ENCODE results near the gene PYGO1.
"Not testable (repeated sequence)": the region's sequence is repeated elsewhere in the genome, so short reads cannot be mapped to it uniquely, and the experiment has no call there.

PYGO1 gene

DNA sequence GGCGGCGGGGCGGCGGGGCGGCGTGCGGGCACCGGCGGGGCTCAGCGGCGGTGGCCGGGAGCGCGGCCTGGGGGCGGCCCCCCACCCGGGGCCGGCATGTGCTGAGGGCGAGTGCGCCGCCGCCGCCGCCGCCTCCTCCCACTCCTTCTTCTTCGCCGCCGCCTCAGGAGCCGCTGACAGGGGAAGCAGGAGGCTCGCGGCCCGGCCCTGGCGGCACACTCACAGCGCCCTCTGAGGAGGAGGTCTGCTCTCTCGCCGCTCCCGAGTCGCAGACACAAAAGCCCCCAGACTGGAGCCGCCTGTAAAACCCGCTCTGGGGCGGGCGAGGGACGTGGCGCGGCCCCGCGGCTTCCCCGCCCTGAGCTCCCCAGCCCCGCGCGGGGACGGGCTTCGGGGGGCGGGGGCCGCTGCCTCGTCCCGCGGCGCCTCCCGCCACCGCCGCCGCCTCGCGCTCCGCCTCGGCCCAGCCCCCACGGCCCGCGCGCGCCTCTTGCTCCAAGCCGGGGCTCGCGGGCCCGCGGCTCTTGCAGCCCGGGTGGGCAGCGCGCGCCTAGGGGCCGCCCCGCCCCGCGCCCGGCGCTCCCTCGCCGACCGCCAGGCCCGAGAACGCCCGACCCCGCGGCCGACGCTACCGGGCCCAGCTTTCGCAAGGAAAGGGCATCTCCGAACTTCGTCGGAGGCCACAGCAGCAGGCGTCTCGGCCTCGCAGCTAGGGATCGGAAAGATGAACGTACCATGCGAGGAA lies at the start of gene PYGO1:
PYGO1 (minus strand) TSS at position 276 of the 745 bp plus-strand sequence. CDS start 462 bp downstream, outside the sequence.
- no peak for DNase-seq (ENCODE audit: low read depth in 2 of 2)

GRCh38 chr15:55637086-55637485 lies 48.9 kb upstream of the PYGO1 start:
- no peak for DNase-seq (ENCODE audit: low read depth in 2 of 2)

- DNase-seq (ENCODE audit: low read depth in 2 of 2) = no peak
These were observed 45.6 kb upstream of the PYGO1 start for GRCh38 chr15:55633731-55634130.

DNA sequence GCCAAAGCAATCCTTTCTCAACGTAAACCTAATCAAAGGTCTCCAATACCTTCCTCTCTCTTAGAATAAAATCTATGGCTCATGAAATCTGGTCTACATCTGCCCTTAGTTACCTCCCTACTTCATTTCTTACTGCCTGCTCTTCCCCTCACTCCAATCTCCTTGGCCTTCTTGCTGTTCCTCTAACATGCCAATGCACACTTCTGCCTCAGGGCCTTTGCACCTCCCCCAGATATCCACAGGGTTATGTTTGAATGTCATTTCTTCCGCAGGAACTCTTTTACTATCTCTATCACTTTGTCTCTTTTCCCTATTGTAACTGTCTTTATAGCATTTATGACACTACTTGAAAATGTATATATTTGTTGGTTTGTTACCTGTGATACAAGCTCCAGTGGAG lies 44.3 kb upstream of the PYGO1 start:
- DNase-seq (ENCODE audit: low read depth in 2 of 2) = no peak

GRCh38 chr15:55630858-55631257 lies 42.7 kb upstream of the PYGO1 start:
- DNase-seq (ENCODE audit: low read depth in 2 of 2) = no peak

GRCh38 chr15:55628369-55628730 lies 40.2 kb upstream of the PYGO1 start:
- DNase-seq (ENCODE audit: low read depth in 2 of 2) = no peak

- no peak for DNase-seq (ENCODE audit: low read depth in 2 of 2)
These were observed 39.7 kb upstream of the PYGO1 start for GRCh38 chr15:55627730-55628368.

GRCh38 chr15:55619783-55620182 lies 31.6 kb upstream of the PYGO1 start:
- no peak for DNase-seq (ENCODE audit: low read depth in 2 of 2)

DNA sequence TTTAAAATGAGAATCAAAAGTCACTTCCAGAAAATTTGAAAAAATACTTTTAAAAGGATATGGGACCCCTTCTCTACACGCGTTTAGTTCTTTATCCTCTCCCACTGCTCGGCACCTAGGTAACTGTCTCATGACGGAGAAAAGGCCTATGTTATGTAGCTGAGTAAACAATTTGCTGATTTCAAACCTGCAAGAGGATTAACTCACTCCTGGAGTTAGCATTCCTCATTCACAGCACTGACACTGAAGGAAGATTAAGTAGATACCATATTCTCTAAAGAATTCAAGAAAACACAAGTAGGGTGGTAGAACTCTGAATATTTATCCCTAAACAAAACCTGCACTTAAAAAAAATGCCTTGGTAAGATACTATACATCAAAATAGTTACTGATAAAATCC lies 30.2 kb upstream of the PYGO1 start:
- DNase-seq (ENCODE audit: low read depth in 2 of 2) = no peak

- no peak for DNase-seq (ENCODE audit: low read depth in 2 of 2)
These were observed 27.3 kb upstream of the PYGO1 start for GRCh38 chr15:55615445-55615844.

DNA sequence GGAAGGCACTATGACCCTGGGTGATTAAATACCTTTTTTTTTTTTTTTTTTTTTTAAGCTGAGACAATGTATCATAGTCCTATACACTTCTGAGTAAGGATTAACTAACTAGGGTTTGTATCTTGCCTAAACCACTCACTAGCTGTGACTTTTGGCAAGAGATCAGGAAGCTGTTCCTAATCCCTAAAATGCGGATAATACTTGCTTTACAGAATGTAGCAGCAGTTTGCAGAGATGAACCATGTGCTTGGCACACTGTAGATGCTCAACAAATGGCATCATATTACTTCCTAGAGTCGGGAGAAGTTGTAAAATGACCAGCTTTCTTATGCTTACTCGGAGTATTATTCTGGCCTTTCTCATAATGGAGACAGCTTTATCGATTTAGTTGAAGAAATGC lies 25.6 kb upstream of the PYGO1 start:
- DNase-seq (ENCODE audit: low read depth in 2 of 2) = no peak

DNA sequence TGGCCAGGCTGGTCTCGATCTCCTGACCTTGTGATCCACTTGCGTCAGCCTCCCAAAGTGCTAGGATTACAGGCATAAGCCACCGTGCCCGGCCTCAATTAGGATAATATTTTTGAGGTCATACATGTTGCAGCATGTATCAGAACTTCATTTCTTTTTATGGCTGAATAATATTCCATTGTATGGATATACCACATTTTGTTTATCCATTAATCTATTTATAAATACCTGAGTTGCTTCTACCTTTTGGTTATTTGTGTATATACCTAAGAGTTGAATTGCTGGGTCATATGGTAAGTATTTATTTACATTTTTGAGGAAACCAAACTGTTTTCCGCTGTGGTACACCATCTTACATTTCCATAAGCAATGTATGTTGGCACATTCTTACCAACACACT lies 18.1 kb upstream of the PYGO1 start:
- no peak for DNase-seq (ENCODE audit: low read depth in 2 of 2)

DNA sequence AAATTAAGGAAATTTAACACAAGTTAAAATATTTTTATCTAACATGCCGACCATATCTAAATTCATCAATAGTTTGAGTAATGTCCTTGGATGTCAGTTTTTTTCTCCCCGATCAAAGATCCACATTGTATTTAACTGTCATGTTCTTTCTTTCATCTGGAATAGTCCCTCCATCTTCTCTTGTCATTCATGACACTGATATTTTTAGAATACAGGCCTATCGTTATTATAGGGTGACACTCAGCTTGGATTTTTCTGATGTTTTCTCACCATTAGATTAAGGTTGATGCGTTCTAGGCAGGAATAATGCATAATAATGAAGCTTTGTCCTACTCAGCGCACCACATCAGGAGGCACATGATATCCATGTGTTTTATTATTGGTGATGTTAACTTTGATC lies 13.2 kb upstream of the PYGO1 start:
- no peak for DNase-seq (ENCODE audit: low read depth in 2 of 2)

DNA sequence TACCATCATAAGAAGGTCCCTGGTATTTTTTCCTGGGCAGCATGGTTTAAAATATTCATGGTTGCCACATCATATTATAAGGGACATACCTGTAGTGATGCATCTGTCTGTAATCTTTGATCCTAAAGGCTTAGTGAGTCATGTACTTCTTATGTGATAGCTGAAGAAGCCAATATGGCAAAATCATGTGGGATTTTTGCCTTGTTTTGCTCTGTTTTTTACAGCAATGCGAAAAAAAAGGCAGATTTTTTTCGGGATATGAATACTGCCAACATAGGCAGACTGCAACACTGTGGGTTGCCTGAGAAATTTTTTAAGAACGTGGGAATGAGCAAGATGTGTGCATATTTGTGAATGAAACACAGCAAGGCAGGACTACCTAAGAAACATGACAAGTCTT lies 11.3 kb upstream of the PYGO1 start:
- DNase-seq (ENCODE audit: low read depth in 2 of 2) = no peak

DNA sequence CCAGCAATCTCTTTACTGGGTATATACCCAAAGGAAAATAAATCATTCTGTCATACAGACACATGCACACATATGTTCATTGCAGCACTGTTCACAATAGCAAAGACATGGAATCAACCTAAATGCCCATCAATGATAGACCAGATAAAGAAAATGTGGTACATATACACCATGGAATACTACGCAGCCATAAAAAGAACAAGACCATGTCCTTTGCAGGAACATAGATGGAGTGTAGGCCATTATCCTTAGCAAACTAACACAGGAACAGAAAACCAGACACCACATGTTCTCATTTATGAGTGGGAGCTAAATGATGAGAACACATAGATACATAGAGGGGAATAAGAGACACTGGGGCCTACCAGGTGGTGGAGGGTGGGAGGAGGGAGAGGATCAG lies 4.9 kb upstream of the PYGO1 start:
- DNase-seq (ENCODE audit: low read depth in 2 of 2) = not testable (repeated sequence)

DNA sequence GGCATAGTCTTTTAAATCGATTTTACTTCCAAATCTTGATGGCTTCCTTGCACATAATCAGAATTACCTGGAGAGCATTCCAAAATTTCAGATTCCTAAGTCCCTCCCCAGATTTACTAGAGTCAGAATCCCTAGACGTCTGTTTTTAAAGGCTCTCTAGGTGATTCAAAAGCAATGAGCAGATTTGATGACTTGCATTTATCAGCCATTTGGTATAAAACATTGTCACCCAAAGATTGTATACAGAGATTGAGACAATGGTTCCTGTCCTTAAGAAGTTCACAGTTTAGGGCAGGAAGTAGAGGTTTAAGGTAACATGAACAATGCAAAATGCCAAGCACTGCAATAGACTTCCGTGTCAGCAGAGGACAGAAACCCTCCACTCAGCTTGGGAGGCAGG lies 2.6 kb upstream of the PYGO1 start:
- no peak for DNase-seq (ENCODE audit: low read depth in 2 of 2)

DNA sequence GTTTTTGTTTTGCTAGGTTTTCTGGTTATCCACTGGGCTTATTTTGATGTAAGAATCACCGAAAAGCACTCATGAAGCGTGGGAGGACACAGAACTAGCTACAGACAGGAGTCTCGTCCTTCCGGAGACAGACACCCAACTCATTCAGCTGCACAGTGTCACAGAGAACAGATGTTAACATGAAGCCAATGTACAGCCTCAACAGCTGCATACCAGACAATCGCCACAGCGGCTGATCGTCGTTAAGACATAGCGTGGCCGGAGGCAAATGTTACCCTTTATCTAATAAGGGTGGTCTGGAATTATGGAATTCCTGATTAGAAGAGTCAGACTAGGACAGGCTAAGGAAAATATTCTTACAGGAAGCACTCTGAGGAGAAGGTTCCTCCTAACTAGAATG lies 1.1 kb upstream of the PYGO1 start:
- DNase-seq (ENCODE audit: low read depth in 2 of 2) = no peak

DNA sequence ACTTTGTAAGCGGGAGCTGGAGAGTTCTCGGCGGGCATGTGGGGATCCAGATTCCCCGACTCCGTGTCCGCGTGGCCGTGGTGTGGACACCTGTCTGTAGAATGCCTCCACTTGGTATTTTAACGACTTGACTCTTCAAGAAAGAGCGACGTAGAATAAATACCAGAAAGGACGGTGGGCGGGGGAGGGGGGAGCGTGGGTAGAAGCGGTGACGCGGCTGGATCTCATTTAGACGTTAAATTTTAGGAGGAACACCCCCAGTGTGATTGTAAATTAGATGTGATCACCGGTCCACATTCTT lies 620 bp upstream of the PYGO1 start:
- DNase-seq (ENCODE audit: low read depth in 2 of 2) = no peak

DNA sequence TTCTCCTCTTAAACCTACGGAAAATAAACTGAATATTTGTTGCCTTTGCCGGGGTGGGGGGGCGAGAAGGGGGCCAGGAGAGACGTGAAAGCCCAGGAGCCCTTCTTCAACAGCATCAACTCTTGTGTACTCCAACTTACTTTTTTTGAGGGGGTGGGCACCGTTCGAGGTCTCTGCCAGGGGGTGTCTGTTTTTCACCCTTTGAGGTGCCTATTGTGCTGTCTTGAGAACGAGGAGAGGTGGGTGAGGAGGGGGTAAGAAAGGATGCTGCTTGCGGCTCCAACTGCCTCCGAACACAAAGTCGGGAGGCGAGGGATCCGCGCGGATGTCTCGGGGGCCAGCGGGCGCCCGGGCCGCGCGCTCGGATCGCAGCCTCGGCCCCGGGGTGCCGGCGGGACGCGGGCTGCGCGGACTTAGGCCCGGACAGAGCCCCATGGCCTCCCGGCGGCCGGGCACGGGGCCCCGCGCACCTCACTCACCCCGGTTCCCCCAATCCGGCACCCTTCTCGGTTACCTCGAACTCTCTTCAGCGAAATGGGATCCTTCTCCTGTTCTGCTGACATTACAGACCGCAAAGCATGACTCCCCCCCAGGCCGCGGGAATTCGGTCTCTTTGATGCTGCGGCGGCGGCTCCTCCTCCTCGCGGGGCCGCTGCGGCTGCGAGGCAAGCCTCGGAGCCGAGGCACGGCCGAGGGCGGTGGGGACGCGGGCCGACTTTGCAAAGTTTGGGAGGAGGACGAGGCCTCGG lies 650 bp downstream of the PYGO1 start:
- no peak for DNase-seq (ENCODE audit: low read depth in 2 of 2)

- DNase-seq (ENCODE audit: low read depth in 2 of 2) = no peak
These were observed 1.3 kb downstream of the PYGO1 start for GRCh38 chr15:55586808-55587207.

DNA sequence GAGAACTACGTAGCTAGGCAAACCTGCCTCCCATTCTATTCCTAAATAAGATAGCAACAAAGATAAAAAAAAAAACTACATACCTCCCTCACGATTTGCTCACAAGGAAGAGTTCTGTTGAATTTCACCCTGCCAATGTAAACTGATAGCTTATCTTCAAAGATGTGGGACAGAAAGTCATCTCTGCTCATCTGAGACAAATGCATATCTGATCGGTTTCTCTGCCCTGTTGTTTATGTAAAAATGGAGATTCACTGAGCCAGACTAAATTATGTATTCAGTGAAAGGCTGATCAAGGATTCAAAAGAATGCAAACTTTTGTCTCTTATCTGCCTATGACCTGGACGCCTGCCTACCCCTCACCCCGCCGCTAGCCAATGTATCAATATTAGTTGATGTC lies 11.2 kb downstream of the PYGO1 start:
- DNase-seq (ENCODE audit: low read depth in 2 of 2) = no peak

GRCh38 chr15:55574096-55574495 lies 14.0 kb downstream of the PYGO1 start:
- DNase-seq (ENCODE audit: low read depth in 2 of 2) = no peak

- no peak for DNase-seq (ENCODE audit: low read depth in 2 of 2)
These were observed 14.9 kb downstream of the PYGO1 start for GRCh38 chr15:55573224-55573623.

Data from stimulated activated CD8-positive, alpha-beta memory T cell treated with anti-CD3 and anti-CD28 coated beads, Interleukin-7, amount 100 ng/mL, for 1 hour (primary cell).